Osteoblast (primary cell): ENCODE data around the gene RAMP3. TPM values are rescaled to one million over a fixed set of nuclear protein-coding genes. Genes with fewer than 3 reads are reported as not detected.

Experiments
- DNase-seq: peaks from one replicate; pipeline ENCODE4 v3.0.0; 2011; ENCODE audit warnings: low spot score, mixed read lengths; ENCODE audit not compliant: insufficient read length; ENCODE audit errors: missing footprints
- H2AFZ ChIP-seq: 2 replicates; pipeline ENCODE4 v1.6.0; 2011; ENCODE audit warnings: mild to moderate bottlenecking, low read length
- H3K27ac ChIP-seq: 2 replicates; pipeline ENCODE4 v1.5.1; 2011; ENCODE audit warnings: mild to moderate bottlenecking, low read depth, low read length, moderate library complexity
- H3K27me3 ChIP-seq: 2 replicates; pipeline ENCODE4 v1.6.0; 2012; ENCODE audit warnings: mild to moderate bottlenecking, control low read depth, inconsistent platforms, low read length, moderate library complexity; ENCODE audit not compliant: insufficient read depth
- H3K36me3 ChIP-seq: 2 replicates; pipeline ENCODE4 v1.5.1; 2011; ENCODE audit warnings: mild to moderate bottlenecking, low read length, control low read depth, moderate library complexity; ENCODE audit not compliant: insufficient read depth
- H3K4me1 ChIP-seq: 2 replicates; pipeline ENCODE4 v1.5.1; 2011; ENCODE audit warnings: mild to moderate bottlenecking, low read length, control low read depth, moderate library complexity; ENCODE audit not compliant: insufficient read depth
- H3K4me2 ChIP-seq: 2 replicates; pipeline ENCODE4 v1.6.0; 2011; ENCODE audit warnings: mild to moderate bottlenecking, low read length; ENCODE audit not compliant: insufficient read depth
- H3K4me3 ChIP-seq: fragments of 200-600 bp; sonication (generic); 3 replicates; pipeline ENCODE4 v1.5.1; 2012; ENCODE audit warnings: mild to moderate bottlenecking, low read length, inconsistent platforms; ENCODE audit not compliant: insufficient read depth
- H3K79me2 ChIP-seq: 2 replicates; pipeline ENCODE4 v1.6.0; 2012; ENCODE audit warnings: mild to moderate bottlenecking, low read length, control low read depth, inconsistent platforms; ENCODE audit not compliant: insufficient read depth
- H3K9me3 ChIP-seq: 2 replicates; pipeline ENCODE4 v1.5.1; 2011; ENCODE audit warnings: low read depth, low read length, control low read depth
- H4K20me1 ChIP-seq: 2 replicates; pipeline ENCODE4 v1.6.0; 2012; ENCODE audit warnings: mild to moderate bottlenecking, low read length, control low read depth; ENCODE audit not compliant: insufficient read depth
- CTCF ChIP-seq: IDR thresholded peaks from 2 replicates; pipeline ENCODE4 v1.5.1; 2011; ENCODE audit warnings: mild to moderate bottlenecking, low read depth, low read length, moderate library complexity; ENCODE audit errors: extremely low read depth
- total RNA-seq: library from RNA; depleted of rRNA; stranded (reverse); fragments of >200 nt; gene quantifications from 2 replicates; pipeline ENCODE4 v1.2.3, GENCODE V29; 2012

RAMP3 gene
- total RNA-seq, 1 donor, result not detected

GRCh38 chr7:45130910-45131309, 26.7 kb upstream of the RAMP3 start:
- DNase-seq, result no peak
- Histone ChIP-seq H3K27ac (no peak overlapping the region), H2AFZ (no peak overlapping the region), H3K27me3 (no peaks in the 10 kb centered on the region), H3K4me2 (no peak overlapping the region), H3K4me3 (no peak overlapping the region), H3K36me3 (no peaks in the 10 kb centered on the region), H3K9me3 (no peaks in the 10 kb centered on the region), H3K4me1 (no peaks in the 10 kb centered on the region), H3K79me2 (no peaks in the 10 kb centered on the region), H4K20me1 (no peaks in the 10 kb centered on the region)
- TF ChIP-seq CTCF, result no peak

GRCh38 chr7:45131891-45132290, 25.7 kb upstream of the RAMP3 start:
- H4K20me1 ChIP-seq, result no peaks in the 10 kb centered on the region
- no peaks in the 10 kb centered on the region for H3K36me3 ChIP-seq
- TF ChIP-seq CTCF, result no peak
- H3K79me2 ChIP-seq, result no peaks in the 10 kb centered on the region
- no peak for DNase-seq
- no peak overlapping the region for H3K4me3 ChIP-seq
- H3K27me3 ChIP-seq, result peaks cover 2% of the 10 kb centered on the region
- no peak overlapping the region for H2AFZ ChIP-seq
- no peaks in the 10 kb centered on the region for H3K4me1 ChIP-seq
- no peak overlapping the region for H3K27ac ChIP-seq
- H3K4me2 ChIP-seq, result no peak overlapping the region
- no peaks in the 10 kb centered on the region for H3K9me3 ChIP-seq

- Histone ChIP-seq H3K79me2 (no peaks in the 10 kb centered on the region), H3K4me3 (no peak overlapping the region), H3K4me2 (no peak overlapping the region), H3K27ac (no peak overlapping the region), H3K27me3 (peaks cover 4% of the 10 kb centered on the region), H4K20me1 (no peaks in the 10 kb centered on the region), H3K9me3 (no peaks in the 10 kb centered on the region), H2AFZ (no peak overlapping the region), H3K36me3 (no peaks in the 10 kb centered on the region), H3K4me1 (no peaks in the 10 kb centered on the region)
- no peak for DNase-seq
- TF ChIP-seq CTCF, result no peak
Measured at GRCh38 chr7:45132708-45133320, 24.8 kb upstream of the RAMP3 start.

- Histone ChIP-seq H3K27ac (no peak overlapping the region), H3K9me3 (no peaks in the 10 kb centered on the region), H3K4me2 (no peak overlapping the region), H4K20me1 (no peaks in the 10 kb centered on the region), H3K79me2 (no peaks in the 10 kb centered on the region), H2AFZ (no peak overlapping the region), H3K27me3 (peaks cover 4% of the 10 kb centered on the region), H3K4me3 (no peak overlapping the region), H3K4me1 (no peaks in the 10 kb centered on the region), H3K36me3 (no peaks in the 10 kb centered on the region)
- no peak for DNase-seq
- no peak for TF ChIP-seq CTCF
Measured at GRCh38 chr7:45133352-45133751, 24.2 kb upstream of the RAMP3 start.
